Ectodermal cell (in vitro differentiated cells): Measurements from ENCODE around the gene NR6A1.

Source experiments
- H3K27ac ChIP-seq: 2 replicates; pipeline ENCODE4 v1.7.0; 2013; ENCODE audit warnings: mild to moderate bottlenecking, low read depth, low read length; ENCODE audit not compliant: insufficient read depth, poor library complexity, severe bottlenecking
- H3K27me3 ChIP-seq: 2 replicates; pipeline ENCODE4 v1.7.0; 2013; ENCODE audit warnings: mild to moderate bottlenecking, low read length; ENCODE audit not compliant: insufficient read depth, control insufficient read depth, poor library complexity, severe bottlenecking
- H3K36me3 ChIP-seq: one replicate; pipeline ENCODE4 v1.7.0; 2013; ENCODE audit warnings: low read length; ENCODE audit not compliant: control insufficient read depth, insufficient read depth
- H3K4me1 ChIP-seq: one replicate; pipeline ENCODE4 v1.7.0; 2013; ENCODE audit warnings: low read length; ENCODE audit not compliant: control insufficient read depth, insufficient read depth
- H3K4me3 ChIP-seq: 2 replicates; pipeline ENCODE4 v1.7.0; 2013; ENCODE audit warnings: low read depth, low read length, control low read depth; ENCODE audit not compliant: insufficient read depth
- H3K9me3 ChIP-seq: 2 replicates; pipeline ENCODE4 v1.7.0; 2013; ENCODE audit warnings: mild to moderate bottlenecking, low read length, moderate library complexity; ENCODE audit not compliant: control insufficient read depth
- WGBS, 2 experiments: methylation state at CpG; one replicate each; pipeline ENCODE4 v1.1.7; 2013; ENCODE audit warnings: missing lambda C conversion rate in 2 of 2; 5-methylcytosine and 5-hydroxymethylcytosine counted together

The NR6A1 gene

GRCh38 chr9:124758691-124759090, 12.4 kb downstream of the NR6A1 start:
- H3K4me3 ChIP-seq: peak overlapping the region; percentile 7
- H3K9me3 ChIP-seq: no peaks in the 10 kb centered on the region
- no peaks in the 10 kb centered on the region for H3K36me3 ChIP-seq
- peak overlapping the region; percentile 81 for H3K27ac ChIP-seq
- peaks cover 67% of the 10 kb centered on the region for H3K4me1 ChIP-seq
- no peaks in the 10 kb centered on the region for H3K27me3 ChIP-seq

- peaks cover 70% of the 10 kb centered on the region for H3K4me1 ChIP-seq
- no peaks in the 10 kb centered on the region for H3K36me3 ChIP-seq
- H3K9me3 ChIP-seq: no peaks in the 10 kb centered on the region
- 0% methylated on average over 3 of the region's 3 CpGs for WGBS, 2 experiments
- H3K27ac ChIP-seq: peak overlapping the region; percentile 81
- peak overlapping the region; percentile 7 for H3K4me3 ChIP-seq
- no peaks in the 10 kb centered on the region for H3K27me3 ChIP-seq
These were observed 13.1 kb downstream of the NR6A1 start for GRCh38 chr9:124758061-124758460.

GRCh38 chr9:124757616-124758015, 13.5 kb downstream of the NR6A1 start:
- no peaks in the 10 kb centered on the region for H3K36me3 ChIP-seq
- H3K27me3 ChIP-seq: no peaks in the 10 kb centered on the region
- 0 to 2% methylated on average over 6 of the region's 6 CpGs for WGBS, 2 experiments
- no peak overlapping the region for H3K4me3 ChIP-seq
- peak overlapping the region; percentile 81 for H3K27ac ChIP-seq
- peaks cover 70% of the 10 kb centered on the region for H3K4me1 ChIP-seq
- no peaks in the 10 kb centered on the region for H3K9me3 ChIP-seq

- Histone ChIP-seq H3K27ac (no peak overlapping the region), H3K4me1 (peaks cover 60% of the 10 kb centered on the region), H3K27me3 (no peaks in the 10 kb centered on the region), H3K4me3 (no peak overlapping the region), H3K36me3 (no peaks in the 10 kb centered on the region), H3K9me3 (no peaks in the 10 kb centered on the region)
- WGBS, 2 experiments: 81 to 86% methylated on average over 1 to 2 of the region's 2 CpGs
These were observed 15.1 kb downstream of the NR6A1 start for GRCh38 chr9:124756011-124756410.

- H3K27ac ChIP-seq: no peak overlapping the region
- H3K4me3 ChIP-seq: no peak overlapping the region
- WGBS, 2 experiments: 46 to 52% methylated on average over 3 of the region's 3 CpGs
- no peaks in the 10 kb centered on the region for H3K36me3 ChIP-seq
- H3K27me3 ChIP-seq: no peaks in the 10 kb centered on the region
- no peaks in the 10 kb centered on the region for H3K9me3 ChIP-seq
- peaks cover 52% of the 10 kb centered on the region for H3K4me1 ChIP-seq
These were observed 16.1 kb downstream of the NR6A1 start for GRCh38 chr9:124755061-124755460.

GRCh38 chr9:124754289-124754688, 16.8 kb downstream of the NR6A1 start:
- 27 to 29% methylated on average over 4 of the region's 4 CpGs for WGBS, 2 experiments
- Histone ChIP-seq H3K36me3 (no peaks in the 10 kb centered on the region), H3K4me1 (peaks cover 49% of the 10 kb centered on the region), H3K27me3 (no peaks in the 10 kb centered on the region), H3K4me3 (no peak overlapping the region), H3K27ac (no peak overlapping the region), H3K9me3 (no peaks in the 10 kb centered on the region)

GRCh38 chr9:124752967-124753366, 18.1 kb downstream of the NR6A1 start:
- Histone ChIP-seq H3K27ac (no peak overlapping the region), H3K4me1 (peaks cover 37% of the 10 kb centered on the region), H3K27me3 (no peaks in the 10 kb centered on the region), H3K9me3 (no peaks in the 10 kb centered on the region), H3K4me3 (no peak overlapping the region), H3K36me3 (no peaks in the 10 kb centered on the region)
- WGBS, 2 experiments: 81 to 89% methylated on average over 1 of the region's 1 CpG

- no peaks in the 10 kb centered on the region for H3K27me3 ChIP-seq
- no peak overlapping the region for H3K27ac ChIP-seq
- no peaks in the 10 kb centered on the region for H3K9me3 ChIP-seq
- H3K4me1 ChIP-seq: peaks cover 14% of the 10 kb centered on the region
- no peaks in the 10 kb centered on the region for H3K36me3 ChIP-seq
- WGBS, 2 experiments: 88 to 94% methylated on average over 2 of the region's 2 CpGs
- H3K4me3 ChIP-seq: no peak overlapping the region
These were observed 21.3 kb downstream of the NR6A1 start for GRCh38 chr9:124749781-124750180.

- H3K27me3 ChIP-seq: no peaks in the 10 kb centered on the region
- peaks cover 9% of the 10 kb centered on the region for H3K4me1 ChIP-seq
- no peaks in the 10 kb centered on the region for H3K9me3 ChIP-seq
- H3K36me3 ChIP-seq: no peaks in the 10 kb centered on the region
- no peak overlapping the region for H3K27ac ChIP-seq
- H3K4me3 ChIP-seq: no peak overlapping the region
- WGBS, 2 experiments: 92 to 95% methylated on average over 3 of the region's 3 CpGs
These were observed 21.8 kb downstream of the NR6A1 start for GRCh38 chr9:124749284-124749683.

- H3K36me3 ChIP-seq: no peaks in the 10 kb centered on the region
- no peak overlapping the region for H3K4me3 ChIP-seq
- no peaks in the 10 kb centered on the region for H3K9me3 ChIP-seq
- 88 to 89% methylated on average over 4 of the region's 4 CpGs for WGBS, 2 experiments
- no peaks in the 10 kb centered on the region for H3K27me3 ChIP-seq
- peaks cover 3% of the 10 kb centered on the region for H3K4me1 ChIP-seq
- H3K27ac ChIP-seq: no peak overlapping the region
These were observed 24.0 kb downstream of the NR6A1 start for GRCh38 chr9:124747065-124747464.

- Histone ChIP-seq H3K36me3 (no peaks in the 10 kb centered on the region), H3K4me3 (no peak overlapping the region), H3K9me3 (no peaks in the 10 kb centered on the region), H3K27me3 (no peaks in the 10 kb centered on the region), H3K27ac (no peak overlapping the region), H3K4me1 (peaks cover 3% of the 10 kb centered on the region)
- 89 to 93% methylated on average over 5 of the region's 5 CpGs for WGBS, 2 experiments
These were observed 27.3 kb downstream of the NR6A1 start for GRCh38 chr9:124743686-124744348.
